Erythroblast (primary cell): ENCODE data around the gene SYNPO2.

Source experiments
- GATA1 ChIP-seq: IDR thresholded peaks from 2 replicates; pipeline ENCODE4 v1.6.1; 2011; ENCODE audit warnings: low read depth, mild to moderate bottlenecking, control low read depth, low read length, moderate library complexity
- POLR2A ChIP-seq: IDR thresholded peaks from 2 replicates; pipeline ENCODE4 v1.6.1; 2011; ENCODE audit warnings: mild to moderate bottlenecking, low read length

DNA sequence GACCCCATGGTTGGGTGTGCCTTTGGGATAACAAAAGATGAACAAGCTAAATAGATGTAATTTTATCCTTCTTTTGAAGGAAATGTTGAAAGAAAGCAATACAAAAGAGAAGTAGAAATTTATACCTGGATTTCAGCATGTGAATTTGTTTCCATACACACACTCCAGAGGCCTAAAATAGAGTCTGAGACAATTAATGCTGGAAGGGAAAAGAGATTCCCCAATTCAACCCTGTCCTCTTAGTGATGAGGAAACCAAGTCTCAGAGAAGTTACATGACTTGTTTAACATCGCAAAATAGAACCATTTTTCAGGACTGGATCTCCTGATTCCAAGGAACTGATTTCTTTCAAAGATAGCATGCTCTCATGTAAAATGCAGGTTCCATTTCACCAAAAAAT is 209.7 kb downstream of the SYNPO2 start:
- TF ChIP-seq POLR2A (no peak), GATA1 (no peak)
